ENCODE data around the gene TRAPPC12.
"Not testable (repeated sequence)": the region's sequence is repeated elsewhere in the genome, so short reads cannot be mapped to it uniquely, and the experiment has no call there.

TRAPPC12 gene

DNA sequence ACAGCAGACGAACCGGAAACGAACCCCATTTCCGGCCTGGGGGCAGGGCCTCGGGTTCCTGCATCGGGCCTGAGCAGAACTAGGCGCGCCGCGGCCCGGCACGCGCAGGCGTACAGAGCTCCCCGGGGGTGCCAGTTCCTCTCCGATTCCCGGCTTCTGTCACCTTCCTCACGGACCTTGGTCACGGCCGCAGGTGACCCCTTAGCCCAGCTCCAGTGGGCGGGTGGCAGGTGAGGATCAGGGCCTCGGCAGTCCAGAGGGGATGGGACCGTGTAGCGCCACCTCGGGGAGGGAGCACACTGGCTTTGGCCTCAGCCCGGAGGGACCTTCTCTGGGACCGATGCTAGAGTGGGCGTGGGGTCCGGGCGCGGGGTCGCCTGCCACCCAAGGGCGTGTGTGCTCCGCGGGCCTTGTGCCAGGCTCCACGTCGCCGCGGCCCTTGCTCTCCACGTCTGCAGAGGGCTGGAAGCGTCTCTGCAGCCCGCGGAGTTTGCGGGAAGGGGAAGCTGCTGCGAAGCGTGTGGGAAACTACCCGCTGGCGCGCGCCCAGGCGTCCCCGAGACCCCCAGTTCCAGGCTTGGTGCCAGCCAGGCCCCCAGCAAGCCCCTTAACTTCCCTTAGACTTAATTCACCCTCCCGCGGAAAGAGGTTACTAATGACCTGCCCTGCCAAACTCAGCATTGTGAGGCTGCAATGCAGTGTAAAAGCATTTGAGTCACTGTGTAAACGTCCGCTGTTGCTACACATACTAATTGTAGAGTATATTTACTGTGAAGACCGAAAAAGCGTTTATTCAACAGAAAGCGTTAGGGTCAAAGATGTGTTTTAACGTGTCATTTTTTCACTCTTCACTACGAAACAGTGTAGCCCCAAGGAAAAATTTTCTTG lies at the start of gene TRAPPC12:
Gene TRAPPC12 (plus strand): TSS at position 48 of the 888 bp plus-strand sequence. CDS start 7,930 bp downstream, outside the sequence.
- DNase-seq (ENCODE audit: extremely low read depth in 1 of 2, low read depth in 1 of 2), result peak; percentile 78 to 91

DNA sequence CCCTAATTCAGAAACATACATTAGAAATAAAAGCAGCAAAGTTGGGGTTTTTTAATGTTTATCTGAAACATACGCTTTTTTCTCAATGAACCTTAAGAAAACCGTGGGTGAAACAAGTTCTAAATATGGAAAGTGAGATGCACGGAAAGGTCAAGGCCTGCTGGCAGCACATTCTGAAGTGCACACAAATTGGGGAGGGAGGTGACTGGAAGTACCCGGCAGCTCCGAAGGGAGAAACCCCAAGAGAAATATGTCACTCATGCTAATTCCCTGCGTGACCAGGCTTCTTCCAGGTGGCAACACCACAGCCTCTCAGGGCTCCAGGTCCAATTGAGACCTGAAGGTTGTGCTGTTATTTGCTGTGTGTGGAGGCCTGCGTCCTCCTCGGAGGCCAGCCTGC lies 47.4 kb upstream of the TRAPPC12 start:
- DNase-seq (ENCODE audit: extremely low read depth in 1 of 2, low read depth in 1 of 2), result no peak

DNA sequence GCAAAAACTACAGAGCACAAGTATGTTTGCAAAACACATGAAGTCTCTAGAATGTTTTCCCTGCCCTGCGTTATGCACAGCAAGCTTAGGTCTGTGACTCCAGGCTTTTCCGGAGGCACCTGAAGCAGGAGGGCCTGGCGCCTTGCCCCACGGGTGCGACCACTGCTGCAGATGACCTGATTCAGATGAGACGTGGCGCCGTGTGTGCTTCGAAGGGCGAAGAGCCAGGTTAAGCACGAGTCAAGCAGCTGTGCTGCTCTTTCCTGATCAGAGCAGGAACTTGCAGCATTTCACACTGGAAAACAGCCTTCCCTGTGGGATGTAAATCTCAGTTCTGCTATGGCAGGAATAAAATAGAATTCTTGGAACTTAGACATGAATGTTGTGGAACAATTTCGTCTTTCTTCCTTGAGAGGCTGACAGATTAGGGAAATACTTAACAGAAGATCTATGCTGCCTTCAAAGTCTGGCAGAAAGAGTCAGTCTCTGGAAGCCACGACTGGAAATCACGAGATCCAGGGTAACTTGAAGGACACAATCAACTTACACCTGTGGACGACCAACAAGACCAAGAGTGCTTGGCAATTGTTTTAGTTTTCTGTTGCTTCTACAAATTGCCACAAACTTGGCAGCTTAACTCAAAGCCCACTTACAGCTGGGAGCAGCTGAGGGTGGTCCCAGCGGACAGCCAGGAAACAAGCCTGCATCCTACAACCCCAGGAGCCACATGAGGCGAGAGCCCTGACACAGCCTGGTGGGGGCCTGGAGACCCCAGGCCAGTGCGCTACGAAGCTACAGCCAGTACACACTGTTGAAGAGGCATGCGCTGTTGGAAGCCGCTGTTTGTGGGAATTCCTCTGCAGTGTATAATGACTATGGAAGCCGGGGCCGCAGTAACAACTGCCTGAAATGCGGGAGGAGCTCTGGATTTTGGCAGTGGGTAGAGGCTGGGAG lies 44.8 kb upstream of the TRAPPC12 start:
- DNase-seq (ENCODE audit: extremely low read depth in 1 of 2, low read depth in 1 of 2), result no peak

DNA sequence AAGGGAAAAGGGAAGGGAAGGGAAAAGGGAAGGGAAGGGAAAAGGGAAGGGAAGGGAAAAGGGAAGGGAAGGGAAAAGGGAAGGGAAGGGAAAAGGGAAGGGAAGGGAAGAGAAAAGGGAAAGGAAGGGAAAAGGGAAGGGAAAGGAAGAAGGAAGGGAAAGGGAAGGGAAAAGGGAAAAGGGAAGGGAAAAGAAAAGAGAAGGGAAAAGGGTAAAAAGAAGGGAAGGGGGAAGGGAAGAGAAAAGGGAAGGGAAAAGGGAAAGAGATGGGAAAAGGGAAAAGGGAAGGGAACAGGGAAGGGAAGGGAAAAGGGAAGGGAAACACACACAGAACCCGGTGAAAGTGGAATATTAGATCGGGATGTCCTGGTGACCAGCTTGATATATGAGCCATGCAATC lies 42.6 kb upstream of the TRAPPC12 start:
- no peak for DNase-seq (ENCODE audit: extremely low read depth in 1 of 2, low read depth in 1 of 2)

DNA sequence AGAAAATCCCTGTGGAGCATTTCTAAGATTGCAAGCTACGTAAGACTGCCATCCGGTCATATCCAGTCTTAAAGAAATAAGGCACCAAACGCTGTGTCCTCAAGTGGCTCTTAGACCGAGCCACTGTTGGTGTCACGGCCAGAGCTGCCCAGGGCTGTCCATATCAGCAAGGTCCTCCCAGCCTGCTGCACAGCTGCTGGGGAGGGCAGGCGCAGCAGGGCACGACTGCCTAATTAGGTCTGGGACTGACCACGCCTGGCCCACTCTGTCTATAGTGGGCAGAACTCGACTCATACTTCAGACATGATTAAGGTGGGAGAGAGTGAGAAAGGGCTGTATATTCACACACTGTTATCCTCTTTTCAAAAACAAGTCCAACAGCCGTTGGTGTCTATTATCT lies 41.2 kb upstream of the TRAPPC12 start:
- DNase-seq (ENCODE audit: extremely low read depth in 1 of 2, low read depth in 1 of 2), result no peak

DNA sequence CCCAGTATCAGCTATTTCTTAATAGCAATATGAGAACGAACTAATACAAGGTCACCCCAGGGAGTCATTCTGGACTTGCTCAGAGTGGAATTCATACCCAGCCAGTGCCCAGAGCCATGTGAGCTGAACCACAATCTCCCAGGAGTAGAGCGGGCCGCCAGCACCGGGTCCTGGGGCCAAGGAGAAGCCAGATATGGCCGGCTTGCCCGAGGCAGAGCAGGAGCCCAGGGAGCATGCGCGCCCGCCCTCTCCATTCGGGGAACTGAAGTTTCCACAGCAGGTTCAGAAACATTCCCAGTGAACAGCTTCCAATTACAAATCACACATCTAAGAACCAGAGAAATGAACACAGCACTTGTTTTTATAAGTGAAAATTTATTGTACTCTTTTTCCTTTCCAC lies 39.4 kb upstream of the TRAPPC12 start:
- no peak for DNase-seq (ENCODE audit: extremely low read depth in 1 of 2, low read depth in 1 of 2)

DNA sequence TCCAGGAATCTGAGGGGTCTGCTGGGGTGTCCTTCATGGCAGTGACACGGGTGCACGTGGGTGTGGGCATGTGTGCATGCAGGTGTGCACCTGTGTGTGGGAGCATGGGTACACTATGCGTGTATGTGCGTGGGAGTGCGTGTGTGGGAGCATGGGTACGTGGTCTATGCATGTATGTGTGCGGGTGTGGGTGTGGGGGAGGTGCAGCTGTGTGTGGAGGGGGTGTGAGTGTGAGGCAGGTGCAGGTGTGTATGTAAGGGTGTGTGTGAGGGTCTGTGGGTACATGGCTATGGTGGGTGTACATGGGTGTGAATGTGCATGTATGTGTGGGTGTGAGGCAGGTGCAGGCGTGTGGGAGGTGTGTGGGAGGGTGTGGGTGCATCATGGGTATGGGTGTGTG lies 38.2 kb upstream of the TRAPPC12 start:
- DNase-seq (ENCODE audit: extremely low read depth in 1 of 2, low read depth in 1 of 2), result no peak

DNA sequence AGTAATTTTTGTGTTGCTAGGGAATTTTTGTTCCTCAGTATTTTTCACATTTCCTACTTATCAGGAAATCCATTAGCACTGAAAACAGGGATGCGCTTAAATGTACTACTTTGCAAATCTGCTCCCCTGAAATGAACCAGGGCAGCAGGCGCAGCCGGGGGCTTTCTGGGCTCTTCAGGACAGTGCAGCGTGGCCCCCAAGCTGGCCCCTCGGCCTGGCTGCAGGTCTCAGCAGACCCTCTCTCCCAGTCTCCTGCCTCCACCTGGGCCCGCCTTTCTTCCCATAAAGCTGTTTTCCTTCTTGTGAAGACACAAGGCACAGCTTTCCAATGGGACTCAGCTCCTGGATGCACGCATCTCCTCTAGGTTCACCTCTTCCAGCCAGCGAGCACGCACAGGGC lies 37.2 kb upstream of the TRAPPC12 start:
- DNase-seq (ENCODE audit: extremely low read depth in 1 of 2, low read depth in 1 of 2), result no peak

DNA sequence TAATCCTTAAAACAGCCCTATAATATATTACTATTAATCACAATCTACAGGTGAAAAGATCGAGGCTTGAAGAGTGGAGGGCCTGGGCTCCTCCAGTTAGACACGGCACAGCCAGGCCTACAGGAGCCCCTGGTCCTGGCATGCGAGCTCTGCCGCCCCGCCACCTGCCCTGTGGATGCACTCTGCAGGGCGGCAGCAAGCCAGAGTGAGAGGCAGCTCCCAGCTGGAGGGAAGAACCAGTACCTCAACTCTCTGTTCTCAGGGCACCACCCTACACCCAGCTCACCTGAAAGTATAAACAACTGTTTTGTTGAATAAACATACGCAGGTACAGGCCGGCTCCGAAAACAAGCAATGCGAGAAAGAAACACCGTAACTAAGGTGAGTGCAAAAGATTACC lies 36.5 kb upstream of the TRAPPC12 start:
- no peak for DNase-seq (ENCODE audit: extremely low read depth in 1 of 2, low read depth in 1 of 2)

DNA sequence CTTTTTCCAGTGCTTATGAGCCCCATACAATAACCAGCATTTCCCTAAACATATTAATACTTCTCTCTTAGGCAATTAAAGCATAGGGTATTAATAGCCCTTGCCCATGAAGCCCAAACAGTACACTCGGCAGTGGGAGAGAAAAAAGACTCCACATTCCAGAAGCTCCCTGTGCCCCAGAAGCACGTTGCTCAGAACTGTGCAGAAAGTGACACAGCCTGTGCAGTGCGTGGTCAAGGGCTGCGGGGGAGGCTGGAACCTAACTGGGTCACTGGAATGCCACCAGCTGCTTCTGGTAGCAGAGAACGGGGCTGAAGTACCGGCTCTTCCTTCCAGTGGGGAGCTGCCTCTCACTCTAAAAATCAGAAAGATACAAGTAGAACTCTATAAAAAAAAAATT lies 34.6 kb upstream of the TRAPPC12 start:
- no peak for DNase-seq (ENCODE audit: extremely low read depth in 1 of 2, low read depth in 1 of 2)

DNA sequence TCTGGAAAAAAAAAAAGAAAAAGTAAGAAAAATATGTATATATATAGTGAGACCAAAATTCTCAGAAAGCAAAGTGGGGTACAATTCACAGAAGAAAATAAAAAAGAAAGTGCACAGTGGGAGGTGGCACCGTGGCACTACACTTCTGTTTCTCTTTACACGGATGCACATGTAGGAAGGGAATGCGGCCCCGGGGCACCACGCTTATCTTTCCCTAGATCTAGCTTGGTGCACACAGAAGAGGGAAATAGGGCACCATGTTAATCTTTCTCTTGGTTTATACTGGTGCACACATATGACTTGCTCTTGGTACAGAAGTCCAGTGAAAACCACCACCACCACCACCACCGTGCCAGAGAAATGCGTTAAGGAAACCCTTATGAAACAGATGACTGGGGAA lies 33.9 kb upstream of the TRAPPC12 start:
- DNase-seq (ENCODE audit: extremely low read depth in 1 of 2, low read depth in 1 of 2), result no peak

DNA sequence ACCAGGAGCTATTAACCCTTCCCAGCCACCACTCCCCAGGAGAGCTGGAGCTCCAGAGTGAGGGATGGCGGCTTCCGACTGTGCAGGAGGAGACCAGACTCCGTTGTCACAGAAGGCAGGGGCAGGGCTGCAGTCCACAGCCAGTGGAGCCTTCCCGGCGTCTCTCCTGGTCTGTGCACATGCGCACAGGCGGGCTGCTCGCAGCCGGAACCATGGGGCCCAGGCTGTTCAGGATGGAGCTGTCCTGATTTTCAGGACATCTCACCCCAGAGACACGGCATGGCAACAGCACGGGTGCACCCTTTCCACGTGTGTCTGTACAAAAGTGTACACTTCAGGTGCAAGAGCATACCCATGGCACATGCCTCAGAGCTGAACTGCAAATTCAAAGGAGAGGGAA lies 30.7 kb upstream of the TRAPPC12 start:
- no peak for DNase-seq (ENCODE audit: extremely low read depth in 1 of 2, low read depth in 1 of 2)

DNA sequence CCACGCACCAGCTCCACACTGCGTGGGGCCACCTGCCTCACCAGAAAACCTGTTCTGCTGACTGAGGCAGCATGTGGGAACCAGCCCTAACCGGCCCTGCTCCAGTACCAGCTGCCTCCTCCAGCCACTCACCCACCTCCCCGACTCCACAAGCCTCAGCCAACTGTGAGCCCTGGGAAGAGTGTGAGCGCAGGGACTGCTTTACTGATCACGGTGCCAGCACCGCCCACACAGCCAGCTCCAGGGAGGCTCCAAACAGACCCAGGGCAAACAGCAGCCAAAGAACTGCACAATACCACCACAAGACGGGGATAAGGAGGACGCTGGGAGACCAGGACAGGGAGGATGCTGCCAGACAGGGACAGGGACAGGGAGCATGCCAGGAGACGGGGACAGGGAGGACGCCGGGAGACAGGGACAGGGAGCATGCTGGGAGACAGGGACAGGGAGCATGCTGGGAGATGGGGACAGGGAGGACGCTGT lies 30.2 kb upstream of the TRAPPC12 start:
- DNase-seq (ENCODE audit: extremely low read depth in 1 of 2, low read depth in 1 of 2), result no peak

DNA sequence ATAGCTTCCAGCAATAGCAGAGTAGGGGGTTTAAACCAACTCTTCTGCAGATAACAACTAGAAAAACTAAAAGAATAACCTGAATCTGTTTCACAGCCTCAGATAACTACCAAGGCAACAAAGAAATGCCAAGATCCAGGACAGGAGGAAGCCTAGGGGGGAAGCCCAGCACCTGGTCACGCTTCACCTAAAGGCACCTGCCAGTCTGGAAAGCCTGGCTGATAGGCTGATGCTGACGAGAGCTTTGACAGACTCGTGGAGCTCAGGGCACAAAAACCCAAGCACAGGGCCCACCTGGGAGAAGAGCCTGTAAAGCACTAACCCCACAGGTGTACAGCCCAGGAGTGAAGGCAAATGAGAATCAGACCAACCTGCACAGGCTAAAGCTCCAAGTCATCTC lies 24.5 kb upstream of the TRAPPC12 start:
- DNase-seq (ENCODE audit: extremely low read depth in 1 of 2, low read depth in 1 of 2), result no peak

DNA sequence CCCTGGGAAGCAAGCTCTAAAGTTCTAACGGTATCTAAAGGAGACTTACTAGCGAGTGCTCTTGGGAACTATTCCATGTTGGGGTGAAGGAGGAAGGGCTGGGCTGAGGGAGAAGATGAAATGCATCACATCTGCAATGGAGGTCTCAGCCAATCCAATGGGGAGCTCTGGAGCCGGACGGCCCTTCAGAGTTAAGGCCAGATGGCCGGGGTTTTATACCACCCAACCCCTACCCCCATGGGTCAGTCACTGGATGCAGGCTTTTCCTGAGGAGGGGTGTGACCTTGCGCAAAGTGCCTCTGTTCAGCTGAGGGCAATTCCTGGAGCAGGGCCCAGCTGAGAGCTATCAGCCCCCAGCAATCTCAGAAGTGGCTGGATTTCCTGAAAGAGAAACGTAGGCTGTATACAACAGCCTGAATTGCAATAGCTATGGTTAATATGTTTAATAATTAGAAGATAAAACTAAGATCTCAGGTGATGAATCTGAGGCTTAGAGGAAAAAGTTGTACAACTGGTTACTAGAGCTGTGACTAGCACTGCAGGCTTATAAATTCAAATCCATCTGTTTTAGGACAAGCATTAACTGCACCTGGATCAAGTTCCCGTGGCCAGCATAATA lies 23.4 kb upstream of the TRAPPC12 start:
- no peak for DNase-seq (ENCODE audit: extremely low read depth in 1 of 2, low read depth in 1 of 2)

DNA sequence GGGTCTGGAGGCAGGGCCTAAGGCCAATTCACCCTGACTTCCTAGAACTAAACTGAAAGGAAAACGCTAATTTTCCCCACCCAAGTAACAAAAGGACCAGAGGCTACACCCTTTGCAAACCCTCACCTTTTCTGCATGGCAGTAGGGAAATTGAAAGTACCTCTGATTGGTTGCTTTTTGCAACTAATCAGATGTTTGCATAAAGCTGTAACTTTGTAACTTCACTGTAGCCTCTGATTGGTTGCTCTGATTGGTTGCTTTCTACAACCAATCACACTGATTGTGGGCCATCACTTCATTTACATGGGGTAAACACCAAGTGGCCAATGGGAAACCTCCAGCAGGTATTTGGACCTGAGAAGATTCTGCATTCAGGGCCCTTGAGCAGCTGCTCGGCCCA lies 22.7 kb upstream of the TRAPPC12 start:
- no peak for DNase-seq (ENCODE audit: extremely low read depth in 1 of 2, low read depth in 1 of 2)

DNA sequence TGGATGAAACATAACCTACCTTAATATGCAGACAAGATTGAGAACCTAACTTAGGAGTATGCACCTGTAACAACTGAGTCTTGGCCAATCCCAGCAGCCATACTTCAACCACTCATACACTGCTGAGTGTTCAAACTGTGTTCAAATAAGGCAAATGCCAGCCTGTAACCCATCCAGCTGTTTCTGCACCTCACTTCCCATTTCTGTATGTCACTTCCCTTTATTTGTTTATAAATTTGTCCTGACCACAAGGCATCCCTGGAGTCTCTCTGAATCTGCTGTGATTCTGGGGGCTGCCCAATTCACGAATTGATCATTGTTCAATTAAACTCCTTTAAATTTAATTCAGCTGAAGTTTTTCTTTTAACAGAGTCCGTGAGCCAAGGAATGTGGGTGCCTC lies 22.0 kb upstream of the TRAPPC12 start:
- not testable (repeated sequence) for DNase-seq (ENCODE audit: extremely low read depth in 1 of 2, low read depth in 1 of 2)

DNA sequence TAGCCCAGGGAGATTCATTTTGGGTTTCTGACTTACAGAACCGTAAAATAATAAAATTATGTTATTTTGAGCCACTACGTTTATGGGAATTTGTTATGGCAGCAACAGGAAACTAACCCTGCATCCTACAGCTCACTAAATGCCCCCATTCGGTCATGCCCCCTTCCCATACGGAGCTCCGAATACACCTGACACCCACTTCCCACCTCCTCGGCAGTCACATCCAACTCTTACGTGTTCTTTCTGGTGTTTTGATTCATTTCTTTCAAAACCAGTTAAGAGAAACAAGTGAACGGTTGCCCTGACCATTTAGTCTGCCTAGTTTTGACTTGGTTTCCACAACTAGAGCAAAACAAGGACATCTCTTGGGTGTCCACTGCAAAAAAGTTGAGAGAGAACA lies 21.6 kb upstream of the TRAPPC12 start:
- DNase-seq (ENCODE audit: extremely low read depth in 1 of 2, low read depth in 1 of 2), result no peak

DNA sequence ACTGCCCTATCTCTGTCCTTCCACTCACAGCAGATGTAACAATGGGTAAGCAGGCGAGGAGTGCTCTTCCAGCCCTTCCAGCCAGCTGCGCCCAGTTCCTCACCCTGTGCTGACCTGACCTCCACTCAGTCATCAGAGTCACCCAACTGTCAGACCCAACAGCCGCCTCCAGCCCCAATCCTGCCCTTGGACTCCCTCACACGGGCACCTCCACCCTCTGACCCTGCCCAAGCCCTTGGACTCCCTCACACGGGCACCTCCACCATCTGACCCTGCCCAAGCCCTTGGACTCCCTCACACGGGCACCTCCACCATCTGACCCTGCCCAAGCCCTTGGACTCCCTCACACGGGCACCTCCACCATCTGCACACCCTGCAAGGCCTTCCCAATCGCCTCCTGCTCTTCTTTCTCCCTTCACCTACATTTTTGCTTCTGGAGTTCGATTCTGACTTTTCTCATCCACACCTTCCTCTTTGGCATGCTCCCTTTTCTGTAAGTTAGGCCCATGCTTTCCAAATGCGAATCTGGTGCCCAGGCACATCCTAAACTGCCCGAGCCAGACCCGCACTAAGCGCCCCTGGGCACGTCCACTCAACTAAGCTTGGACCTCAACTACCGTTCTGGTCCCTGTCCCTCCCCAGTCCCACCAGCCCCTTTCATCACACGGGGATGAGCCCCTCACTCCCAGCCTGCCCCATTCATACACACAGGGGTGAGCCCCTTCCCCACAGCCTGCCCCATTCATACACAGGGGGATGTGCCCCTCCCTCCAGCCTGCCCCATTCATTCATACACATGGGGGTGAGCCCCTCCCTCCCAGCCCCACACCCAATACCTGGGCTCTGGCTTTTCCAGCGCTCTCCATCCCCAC lies 17.7 kb upstream of the TRAPPC12 start:
- no peak for DNase-seq (ENCODE audit: extremely low read depth in 1 of 2, low read depth in 1 of 2)

DNA sequence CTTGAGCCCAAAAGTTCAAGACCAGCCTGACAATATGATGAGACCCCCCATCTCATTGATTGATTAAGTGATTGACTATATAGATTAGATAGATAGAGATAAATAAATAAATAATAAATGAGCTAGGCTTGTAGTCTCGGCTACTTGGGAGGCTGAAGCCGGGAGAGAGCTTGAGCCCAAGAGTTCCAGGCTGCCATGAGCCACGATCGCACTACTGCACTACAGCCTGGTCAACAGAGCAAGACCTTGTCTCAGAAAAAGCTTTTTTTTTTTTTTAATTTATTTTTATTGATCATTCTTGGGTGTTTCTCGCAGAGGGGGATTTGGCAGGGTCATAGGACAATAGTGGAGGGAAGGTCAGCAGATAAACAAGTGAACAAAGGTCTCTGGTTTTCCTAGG lies 14.3 kb upstream of the TRAPPC12 start:
- no peak for DNase-seq (ENCODE audit: extremely low read depth in 1 of 2, low read depth in 1 of 2)
